GM18498 (cell line): ENCODE results near the gene HECTD4.

Source experiments
- ATAC-seq: cut with Tn5 transposase; IDR thresholded peaks from one replicate; pipeline ENCODE4 v1.9.1; 2021; ENCODE audit warnings: mild to moderate bottlenecking, moderate library complexity; ENCODE audit not compliant: unreplicated experiment

Gene HECTD4

DNA sequence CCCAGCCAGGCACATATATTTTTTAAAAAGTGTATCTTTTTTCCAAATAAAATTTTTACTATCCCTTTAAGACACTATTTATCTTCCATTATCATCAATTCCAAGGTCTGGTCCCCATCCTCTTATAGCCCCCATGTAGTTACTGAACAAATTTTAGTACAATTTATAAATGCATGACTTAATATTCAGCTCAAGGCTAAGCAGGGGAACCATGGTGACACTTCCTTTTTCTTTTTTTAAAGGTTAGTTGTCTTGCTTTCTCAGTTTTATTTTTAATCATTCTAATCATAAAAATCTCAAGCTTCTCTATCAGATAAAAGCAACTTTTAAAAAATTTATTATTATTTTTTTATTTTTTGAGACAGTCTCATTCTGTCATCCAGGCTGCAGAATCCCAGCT is 164.6 kb downstream of the HECTD4 start:
- no peak for ATAC-seq

DNA sequence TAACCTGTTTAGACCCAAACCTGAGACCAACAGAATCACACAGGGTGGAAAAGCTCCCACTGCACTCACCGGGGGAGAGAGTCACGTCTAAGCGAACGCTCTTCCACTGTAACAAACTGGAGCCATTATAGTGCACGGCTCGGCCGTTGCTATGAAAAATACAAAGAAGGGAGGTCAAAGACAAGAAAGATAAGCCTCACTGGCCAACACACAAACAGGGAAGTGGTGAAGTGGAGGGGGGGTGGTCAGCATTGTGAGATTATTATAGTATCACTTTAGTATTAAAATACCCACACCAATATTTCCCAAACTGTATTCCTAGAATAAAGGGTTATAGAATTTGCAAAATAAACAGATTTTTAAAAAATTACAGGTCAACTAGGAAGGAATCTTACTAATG is 166.0 kb downstream of the HECTD4 start:
- no peak for ATAC-seq

DNA sequence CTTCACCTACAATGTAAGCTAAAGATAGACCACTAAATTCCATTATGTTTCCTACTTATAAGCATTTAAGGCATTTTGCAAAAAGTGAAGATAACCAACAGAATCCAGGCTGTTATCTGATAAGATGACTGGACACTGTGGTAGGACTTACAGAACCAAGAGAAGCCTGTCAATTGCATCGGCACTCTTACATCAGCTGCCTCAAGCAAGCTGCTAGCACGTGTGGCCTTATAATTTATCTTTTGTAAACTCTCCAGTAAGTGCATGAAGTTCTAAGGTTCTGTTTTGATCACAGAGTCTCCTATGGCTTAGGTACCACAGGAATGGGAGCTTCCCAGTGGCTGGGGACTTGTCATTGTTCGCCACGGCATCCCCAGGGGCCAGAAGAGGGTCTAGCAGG is 168.2 kb downstream of the HECTD4 start:
- ATAC-seq: no peak

DNA sequence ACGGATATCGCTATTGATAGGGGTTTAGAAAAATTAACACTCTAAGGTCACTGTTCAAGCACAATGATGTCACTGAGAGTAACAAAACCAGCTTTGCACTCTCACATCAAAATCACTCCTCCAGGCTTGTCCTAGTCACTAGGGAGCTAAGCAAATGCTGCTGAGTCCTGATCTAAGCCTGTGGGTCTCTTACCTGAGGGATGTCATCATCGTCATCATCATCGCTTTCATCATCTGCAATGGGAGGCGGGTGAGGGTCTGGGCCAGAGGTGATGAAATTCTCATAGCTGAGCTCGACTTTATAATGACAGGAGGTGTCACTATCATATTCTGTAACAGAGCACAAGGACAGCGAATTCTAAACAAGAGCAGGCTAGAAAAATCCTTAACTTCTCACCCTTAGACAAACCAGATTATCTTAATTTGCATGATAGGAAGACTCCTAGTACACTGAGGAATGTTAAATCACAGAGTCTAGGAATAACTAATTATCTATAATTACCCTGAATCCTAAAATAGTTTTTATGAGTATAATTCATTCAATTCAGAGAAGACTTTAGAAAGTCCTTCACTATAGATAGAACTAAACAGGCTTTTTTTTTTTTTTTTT is 173.8 kb downstream of the HECTD4 start:
- no peak for ATAC-seq

DNA sequence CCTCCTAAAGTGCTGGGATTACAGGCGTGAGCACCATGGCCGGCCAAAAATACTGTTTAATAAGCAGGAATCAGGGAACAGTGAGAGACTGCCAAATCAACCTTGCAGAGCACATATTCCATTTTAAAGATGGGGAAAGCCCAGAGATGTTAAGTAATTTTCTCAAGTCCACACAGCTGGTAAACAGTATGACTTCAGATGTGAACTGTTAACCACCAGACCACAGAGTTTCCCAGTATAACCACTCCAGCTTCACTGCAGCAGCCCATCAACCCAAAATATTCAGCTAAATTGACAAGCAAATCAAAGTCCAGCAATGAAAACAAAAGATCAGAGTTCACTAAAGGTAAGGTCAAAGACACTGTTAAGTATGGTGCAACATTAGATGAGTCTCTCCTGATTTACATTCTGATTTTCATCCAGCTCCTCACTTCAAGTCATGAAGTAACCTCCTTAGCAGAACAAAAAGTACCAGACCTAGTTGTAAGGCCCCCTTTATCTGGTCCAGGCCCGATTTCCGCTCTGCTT is 174.8 kb downstream of the HECTD4 start:
- no peak for ATAC-seq

DNA sequence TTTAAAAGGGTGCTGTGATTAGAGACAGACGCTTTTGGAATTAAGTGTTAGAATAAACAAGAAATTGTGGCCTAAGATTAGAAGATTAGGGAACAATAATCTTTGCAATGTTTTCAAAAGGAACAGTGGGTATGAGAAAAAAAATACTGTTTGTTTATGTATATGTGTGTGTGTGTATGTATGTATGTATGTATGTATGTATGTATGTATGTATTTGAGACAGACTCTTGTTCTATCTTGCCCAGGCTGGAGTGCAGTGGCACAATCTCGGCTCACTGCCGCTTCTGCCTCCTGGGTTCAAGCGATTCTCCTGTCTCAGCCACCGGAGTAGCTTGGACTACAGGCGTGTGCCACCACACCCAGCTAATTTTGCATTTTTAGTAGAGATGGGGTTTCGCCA is 175.3 kb downstream of the HECTD4 start:
- no peak for ATAC-seq

DNA sequence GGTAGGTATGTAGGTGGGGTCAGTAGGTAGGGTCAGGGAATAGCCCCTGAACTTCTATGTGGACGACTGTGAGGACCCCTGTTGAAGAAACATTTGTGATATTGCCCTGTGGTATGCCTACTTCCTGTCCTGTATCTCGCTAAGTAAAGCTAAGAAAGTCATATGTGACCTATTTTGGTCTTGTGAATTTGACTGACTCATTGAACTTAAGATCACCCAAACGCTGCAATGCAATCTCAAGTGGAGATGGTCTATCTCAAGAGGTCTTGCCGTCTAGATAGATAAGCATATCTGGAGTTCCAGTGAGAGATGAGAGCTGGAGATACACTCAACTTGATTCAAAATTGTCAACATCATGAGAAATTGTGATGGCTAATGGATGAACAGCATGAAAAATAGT is 183.1 kb downstream of the HECTD4 start:
- ATAC-seq: no peak

DNA sequence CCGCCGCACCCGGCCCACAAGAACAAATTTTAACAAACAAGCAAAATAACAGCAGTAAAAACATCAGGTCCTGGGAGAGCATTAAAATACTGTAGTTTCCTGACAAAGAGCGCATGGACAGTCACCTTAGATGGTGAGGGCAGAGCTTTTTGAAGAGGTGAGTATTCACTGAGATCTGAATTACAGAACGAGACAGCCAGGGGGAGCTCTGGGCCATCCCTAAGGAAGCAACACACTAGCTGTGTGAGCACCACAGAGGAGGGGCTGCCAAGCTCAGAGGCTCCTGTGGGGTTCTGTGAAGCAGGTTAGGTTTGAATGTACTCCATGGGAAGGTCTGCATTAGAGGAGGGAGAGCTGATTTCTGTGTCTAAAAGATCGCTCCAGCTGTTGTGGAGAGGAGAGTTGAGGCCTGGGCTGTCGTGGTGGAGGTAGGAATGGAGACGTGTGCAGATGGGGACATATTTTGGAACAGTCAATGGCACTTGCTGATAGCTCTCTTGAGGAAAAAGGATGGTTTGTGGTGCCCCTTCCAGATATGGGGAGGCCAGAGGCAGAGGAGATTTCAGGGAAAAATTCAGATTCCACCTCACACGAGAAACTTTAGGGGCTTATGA is 184.0 kb downstream of the HECTD4 start:
- no peak for ATAC-seq

DNA sequence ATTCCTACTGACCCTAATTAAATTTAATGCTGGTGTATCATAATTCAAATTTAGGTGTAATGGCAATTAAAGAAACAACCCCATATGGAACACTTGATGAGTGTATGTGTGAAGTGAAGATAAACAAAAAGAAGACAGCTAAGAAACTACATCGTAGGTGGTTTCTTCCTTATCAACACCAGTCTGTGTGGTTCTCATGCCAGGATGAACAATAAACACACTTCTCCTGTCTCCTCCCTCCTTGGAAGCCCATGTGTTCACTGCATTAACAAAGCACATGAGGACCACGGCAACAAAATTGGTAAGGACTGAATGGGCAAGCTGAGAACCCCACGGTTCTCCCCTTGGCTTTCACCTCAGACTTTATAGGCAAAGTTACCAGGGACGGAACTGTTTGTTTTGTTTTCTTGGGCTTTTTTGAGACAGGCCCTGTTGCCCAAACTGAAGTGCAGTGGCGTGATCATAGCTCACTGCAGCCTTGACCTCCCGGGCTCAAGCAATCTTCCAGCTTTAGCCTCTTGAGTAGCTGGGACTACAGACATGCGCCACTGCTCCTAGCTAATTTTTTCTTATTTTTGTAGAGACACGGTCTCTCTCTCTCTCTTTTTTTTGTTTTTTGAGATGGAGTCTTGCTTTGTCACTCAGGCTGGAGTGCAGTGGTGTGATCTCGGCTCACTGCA is 185.9 kb downstream of the HECTD4 start:
- ATAC-seq: no peak

DNA sequence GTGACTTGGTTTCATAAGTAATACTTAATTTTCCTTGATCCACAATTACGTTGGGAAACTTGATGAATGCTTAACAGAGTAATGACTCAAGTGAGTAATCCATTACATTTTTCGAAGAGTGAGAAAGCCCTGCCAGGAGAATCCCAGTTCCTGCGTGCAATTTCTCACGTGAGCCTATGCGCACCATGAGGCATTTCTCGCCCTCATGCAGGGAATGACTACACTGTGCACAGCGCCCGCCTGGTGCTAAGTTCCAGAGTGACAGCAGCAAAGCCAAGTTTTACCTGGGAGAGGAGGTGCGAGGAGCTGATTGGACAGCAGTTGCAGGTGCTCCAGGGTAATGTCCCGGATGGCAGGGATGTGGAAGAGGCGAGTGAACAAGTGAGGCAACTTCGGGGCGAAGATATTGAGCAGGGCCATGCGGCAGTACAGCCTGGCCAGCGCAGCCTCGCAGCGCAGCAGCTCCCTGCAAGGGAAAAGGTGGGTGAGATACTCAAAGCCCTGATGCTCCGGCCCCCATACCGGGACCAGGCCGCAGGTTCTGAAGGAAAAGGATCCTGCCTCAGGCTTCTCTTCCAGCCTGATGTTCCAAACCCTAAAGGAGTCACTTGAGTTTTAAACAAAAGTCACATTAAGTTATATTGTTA is 187.5 kb downstream of the HECTD4 start:
- no peak for ATAC-seq

DNA sequence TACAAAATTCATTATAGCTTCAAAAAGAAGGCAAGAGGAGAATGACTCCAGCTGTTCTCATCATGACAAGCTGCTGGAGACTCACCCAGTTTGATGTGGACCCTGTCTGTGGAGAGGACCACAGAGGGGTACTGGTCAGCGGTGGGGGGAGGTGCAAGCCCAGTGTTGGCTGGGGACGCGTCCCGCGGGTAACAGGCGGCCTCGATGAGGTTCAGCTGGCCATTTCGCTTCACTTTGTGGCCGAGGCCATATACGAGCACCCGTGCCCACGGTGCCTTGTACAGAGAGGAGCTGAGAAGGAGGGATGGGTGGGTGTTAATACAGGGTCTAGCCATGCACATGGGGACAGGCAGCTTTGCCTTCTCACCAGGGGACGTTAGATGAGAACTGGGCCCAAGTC is 189.8 kb downstream of the HECTD4 start:
- ATAC-seq: no peak

DNA sequence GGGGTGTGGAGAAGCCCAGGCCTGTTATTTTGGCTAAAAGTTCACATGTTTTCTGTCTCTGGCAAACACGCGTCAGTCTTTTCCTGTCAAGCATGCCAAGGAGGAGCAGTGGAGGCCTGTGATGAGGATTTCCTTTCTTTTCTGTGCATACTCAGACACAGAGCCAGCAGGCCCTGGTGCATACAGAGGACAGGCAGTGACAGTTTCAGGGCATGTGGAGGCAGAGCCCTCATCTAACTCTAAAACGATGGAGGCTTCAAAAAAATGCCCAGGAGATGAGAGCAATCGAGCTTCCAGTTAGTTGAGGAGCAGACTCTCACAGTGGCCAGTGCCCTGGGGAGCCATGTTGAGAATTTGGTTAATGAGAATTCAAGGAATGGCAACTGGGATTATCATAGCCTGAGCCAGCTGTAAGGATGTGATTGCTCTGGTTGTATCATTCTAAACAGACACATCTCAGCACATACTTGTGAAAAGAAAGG is 190.3 kb downstream of the HECTD4 start:
- no peak for ATAC-seq

DNA sequence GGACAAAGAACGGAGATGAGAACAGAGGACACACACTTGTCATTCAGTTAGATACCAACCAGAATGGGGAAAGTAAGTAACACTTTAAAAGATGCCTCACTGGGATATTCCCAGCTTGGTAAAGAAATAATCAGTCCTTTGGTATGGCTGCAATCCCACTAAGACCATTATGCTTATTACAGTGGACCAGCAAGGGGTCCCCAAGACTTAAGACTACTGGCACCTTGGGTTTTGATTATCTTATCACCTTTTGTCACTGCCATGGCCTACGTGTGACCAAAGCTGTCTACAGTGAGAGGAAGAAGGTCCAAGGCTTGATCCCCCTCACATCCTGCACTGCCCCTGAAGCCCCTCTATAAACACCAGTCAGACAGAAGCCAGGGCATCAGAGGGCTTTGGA is 191.0 kb downstream of the HECTD4 start:
- ATAC-seq: no peak

DNA sequence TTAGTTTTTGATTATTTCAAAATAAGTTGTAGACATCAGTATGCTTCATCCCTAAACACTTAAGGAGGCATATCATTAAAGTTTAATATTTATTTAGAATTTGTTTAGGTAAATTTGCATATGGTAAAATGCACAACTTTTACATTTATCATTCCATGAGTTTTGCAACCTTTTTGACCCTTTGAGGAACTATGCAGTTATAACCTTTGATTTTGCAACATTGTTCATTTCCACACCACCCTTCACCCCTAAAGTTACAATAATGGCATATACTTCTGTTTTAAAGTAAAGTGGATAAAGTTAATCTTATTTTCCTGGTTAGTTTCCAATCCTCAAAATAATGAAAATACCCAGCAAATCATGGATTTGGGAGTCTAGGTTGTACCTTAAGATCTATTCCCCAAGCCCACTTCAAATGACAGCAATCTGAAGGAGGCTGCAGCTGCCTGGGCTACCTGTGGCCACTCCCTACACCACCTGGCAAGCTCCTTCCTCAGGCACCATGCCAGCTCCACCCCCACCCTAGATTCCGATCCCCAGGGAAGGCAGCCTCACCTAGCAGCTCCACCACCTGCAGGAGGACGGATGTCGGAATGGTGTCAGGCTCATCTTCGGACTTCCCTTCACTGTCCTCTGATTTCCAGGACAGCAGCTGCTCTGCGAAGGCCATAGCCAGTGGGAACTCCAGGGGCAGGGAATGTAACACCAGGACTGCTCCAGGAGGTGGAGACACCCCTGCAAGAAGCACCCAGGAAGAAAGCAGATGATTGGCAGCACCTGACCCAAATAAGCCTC is 191.8 kb downstream of the HECTD4 start:
- no peak for ATAC-seq

DNA sequence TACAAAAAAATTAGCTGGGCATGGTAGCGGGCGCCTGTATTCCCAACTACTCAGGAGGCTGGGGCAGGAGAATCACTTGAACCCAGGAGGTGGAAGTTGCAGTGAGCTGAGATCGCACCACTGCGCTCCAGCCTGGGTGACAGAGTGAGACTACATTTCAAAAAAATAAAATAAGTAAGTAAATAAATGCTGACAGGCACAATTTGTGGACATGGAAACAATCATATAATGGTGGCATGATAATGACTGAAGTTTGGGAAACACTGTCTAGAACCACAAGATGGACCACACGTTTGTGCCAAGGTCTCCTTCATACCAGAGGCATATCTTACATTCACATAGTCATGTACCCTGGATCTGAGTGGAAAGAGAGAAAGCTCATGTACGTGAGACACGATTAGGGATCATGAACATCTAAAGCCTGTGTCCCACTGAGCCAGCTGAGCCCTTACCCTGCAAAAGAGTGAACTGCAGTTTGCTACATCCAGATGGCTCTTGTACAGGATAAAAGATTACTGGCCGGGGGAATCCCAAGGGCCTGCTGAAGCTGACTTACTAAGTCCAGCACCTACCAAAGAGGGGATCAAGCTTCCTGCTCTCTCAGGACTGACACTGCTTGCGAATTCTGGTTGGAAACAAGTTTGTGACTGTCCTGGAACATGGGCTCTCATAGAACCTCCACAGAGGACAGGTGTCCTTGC is 194.0 kb downstream of the HECTD4 start:
- no peak for ATAC-seq

DNA sequence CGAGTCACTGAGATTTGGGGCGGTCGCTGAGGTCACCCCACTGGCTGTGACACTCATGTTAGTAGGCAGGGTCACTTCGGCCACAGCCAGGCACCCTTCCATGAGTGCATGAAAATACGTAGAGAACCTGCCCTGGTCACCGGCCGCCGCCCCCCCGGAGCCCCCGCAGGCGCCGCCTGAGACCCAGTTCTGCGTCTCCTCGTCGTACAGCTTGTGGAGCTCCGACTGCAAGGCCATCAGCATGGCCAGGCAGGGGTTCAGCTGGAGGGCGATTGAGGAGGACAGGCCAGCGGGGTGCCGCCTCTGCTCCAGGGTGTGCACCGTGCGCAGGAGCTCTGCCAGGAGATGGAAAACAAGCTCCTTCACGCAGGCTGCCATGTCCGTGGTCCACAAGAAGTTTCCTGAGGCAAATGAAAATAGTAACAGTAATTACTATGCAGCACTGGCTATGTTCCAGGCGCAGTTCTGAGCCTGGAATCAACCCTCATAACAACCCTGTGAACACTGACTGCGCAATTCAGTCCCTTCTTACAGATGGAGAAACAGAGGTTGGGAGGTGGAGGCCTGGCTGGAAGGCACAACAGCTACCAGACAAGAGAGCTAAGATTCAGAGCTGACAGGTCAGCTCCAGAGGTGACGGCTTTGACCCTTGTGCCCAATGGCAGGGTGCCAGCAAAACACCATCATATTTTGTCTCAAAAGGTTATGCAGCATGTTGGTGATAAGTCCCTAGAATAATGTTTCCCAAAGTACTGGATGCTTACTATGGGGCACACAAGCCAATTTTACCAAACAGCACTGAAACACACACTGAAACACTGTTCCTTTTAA is 196.9 kb downstream of the HECTD4 start:
- ATAC-seq: no peak

DNA sequence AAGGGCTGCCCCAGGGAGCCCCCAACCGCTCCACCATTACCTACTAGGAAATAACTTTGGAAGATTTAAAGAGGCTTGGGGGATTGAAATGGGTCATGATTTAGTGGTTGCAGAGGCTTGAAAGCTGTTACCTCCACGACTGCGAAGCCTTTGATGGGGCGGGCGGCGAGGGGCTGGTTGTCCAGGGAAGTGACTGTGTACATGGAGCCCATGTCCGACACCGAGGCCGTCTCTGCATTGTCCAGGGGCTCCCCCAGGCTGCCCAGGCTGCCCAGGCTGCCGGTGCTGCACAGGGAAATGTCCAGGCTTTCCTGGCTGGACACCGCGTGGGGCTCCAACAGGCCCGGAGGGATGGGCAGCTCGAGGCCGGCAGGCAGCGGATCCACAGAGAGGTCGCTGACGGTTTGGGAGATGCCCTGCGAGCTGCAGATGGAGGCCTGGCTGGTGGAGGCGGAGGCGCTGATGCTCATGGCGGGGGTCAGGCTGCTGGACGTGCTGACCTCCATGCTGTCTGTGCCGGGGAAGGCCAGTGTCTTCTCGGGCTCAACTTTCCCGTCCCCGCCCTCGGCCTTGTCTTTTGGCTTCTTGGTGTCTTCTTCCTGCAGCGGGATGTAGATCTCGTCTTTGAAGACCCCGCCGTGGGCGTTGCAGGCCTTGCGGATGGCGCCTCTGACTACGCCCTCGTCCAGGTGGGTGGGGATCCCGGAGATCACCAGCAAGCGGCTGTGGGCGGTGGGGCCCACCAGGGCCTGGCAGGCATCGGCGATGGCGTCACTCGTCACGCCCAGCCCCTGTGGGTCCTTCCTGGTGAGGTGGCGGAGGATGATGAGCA is 198.0 kb downstream of the HECTD4 start:
- no peak for ATAC-seq
